T47D (cell line): ENCODE data around the gene RGPD4.
A peak's percentile ranks its signal among the peaks of the same experiment; 100 is the strongest.
"Not testable (repeated sequence)": the region's sequence is repeated elsewhere in the genome, so short reads cannot be mapped to it uniquely, and the experiment has no call there.

Experiments used
- DNase-seq, 2 experiments: peaks; one replicate each; pipeline versions ENCODE4 v3.0.0 to v3.0.0-alpha.2; 2011 to 2012; ENCODE audit warnings: low read depth in 1 of 2, low spot score in 1 of 2
- JUND ChIP-seq: IDR thresholded peaks from 2 replicates; pipeline ENCODE4 v1.6.1; 2012; ENCODE audit warnings: low read depth
- in situ Hi-C: cut with HindIII; loops from 2 replicates; pipeline ENCODE4 v1.10.0; 2016; ENCODE audit warnings: low sequenced_read_pairs, low pct_unique_long_range_greater_than_20kb

The RGPD4 gene

DNA sequence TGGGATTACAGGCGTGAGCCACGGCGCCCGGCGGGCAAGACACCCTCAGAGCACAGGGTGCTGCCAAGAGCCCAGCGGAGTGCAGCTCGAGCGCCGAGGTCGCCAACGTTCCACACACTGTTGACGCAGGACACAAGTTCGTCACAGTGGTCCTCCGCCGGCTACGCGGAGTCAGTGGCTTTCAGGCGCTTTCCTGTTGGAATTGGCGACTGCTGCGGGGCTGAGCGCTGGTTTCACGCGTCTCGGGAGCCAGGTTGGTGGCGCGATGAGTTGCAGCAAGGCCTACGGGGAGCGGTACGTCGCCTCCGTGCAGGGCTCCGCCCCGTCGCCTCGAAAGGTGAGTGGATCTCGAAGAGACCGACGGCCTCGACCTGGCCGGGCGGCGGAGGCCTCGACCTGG, at the start of gene RGPD4:
Gene RGPD4, plus strand, starts transcription at position 144 of the 400 bp plus-strand sequence. Its CDS starts 122 bp downstream, at position 266.
- in situ Hi-C loops, DNase-seq: not testable (repeated sequence)

DNA sequence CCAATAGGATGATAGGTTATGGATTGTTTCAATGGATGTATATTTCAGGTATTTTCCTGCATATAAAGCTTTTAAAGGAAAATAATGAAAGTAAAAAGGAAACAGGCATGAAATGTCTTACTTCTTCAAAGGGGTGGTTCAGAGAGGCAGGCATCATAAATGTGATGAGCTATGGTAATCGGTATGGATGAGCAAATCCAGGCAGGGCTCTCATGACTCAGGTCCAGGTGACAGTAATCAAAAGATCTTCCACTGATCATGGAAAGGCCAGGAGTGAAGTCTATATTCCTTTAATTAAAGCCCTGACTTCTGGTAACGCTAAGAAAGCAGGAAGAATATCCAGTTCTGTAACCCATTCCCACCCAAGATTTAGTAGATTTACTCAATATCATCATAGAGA, 48.7 kb upstream of the RGPD4 start:
- no peak for DNase-seq
- no peak for TF ChIP-seq JUND
- in situ Hi-C loops = no loop called here

DNA sequence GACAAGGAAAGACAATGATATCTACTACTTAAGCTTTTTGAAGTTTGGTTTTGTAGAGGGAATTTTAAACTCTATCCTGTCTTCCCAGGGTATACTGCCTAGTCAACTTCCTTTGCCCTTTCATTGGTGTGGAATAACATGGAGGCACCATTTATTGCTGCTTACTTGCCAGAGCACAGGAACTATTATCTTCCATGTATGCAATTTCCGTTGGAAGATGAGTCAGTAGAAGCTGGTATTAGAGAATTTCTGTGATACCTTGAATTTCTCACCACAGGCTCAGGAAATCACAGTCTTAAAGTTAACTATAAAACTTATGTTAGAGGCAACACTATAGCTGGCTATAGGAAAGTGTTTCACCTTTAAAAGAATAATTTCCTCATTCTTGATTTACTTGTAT, 40.9 kb upstream of the RGPD4 start:
- TF ChIP-seq JUND = no peak
- in situ Hi-C loops = no loop called here
- no peak for DNase-seq

DNA sequence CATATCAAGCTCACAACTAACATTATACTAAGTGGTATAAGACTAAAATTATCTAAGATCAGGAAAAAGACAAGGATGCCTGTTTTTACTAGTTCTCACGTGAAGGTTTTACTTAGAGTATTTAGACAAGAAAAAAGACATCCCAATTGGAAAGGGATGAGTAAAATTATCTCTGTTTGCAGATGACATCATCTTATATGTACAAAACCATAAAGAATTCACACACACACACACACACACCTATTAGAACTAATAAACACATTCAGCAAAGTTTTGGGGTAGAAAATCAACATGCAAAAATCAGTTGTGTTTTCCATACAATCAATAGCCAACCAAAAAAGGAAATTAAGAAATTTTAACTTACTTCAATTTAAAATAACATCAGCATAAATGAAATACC, 35.9 kb upstream of the RGPD4 start:
- TF ChIP-seq JUND = no peak
- in situ Hi-C loops = no loop called here
- no peak for DNase-seq

DNA sequence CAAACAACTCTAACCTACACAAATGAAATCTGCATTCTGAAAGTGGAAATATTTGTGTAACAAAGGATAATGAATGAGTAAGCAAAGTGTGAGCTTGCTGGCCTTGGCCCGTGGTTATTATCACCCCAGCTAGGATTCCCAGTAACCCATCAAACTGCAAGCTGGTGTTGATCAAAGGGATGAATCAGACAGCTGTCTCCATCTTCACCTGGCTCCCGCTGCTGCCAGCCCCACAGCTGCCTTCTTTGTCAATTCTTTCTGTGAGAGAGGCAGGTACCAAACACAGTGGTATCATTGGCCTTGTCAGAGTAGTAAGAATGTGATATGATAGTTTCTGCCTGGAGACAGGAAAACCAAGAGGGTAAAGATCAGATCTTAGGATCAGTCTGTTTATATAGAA, 25.2 kb upstream of the RGPD4 start:
- in situ Hi-C loops = no loop called here
- TF ChIP-seq JUND = no peak
- DNase-seq = no peak

DNA sequence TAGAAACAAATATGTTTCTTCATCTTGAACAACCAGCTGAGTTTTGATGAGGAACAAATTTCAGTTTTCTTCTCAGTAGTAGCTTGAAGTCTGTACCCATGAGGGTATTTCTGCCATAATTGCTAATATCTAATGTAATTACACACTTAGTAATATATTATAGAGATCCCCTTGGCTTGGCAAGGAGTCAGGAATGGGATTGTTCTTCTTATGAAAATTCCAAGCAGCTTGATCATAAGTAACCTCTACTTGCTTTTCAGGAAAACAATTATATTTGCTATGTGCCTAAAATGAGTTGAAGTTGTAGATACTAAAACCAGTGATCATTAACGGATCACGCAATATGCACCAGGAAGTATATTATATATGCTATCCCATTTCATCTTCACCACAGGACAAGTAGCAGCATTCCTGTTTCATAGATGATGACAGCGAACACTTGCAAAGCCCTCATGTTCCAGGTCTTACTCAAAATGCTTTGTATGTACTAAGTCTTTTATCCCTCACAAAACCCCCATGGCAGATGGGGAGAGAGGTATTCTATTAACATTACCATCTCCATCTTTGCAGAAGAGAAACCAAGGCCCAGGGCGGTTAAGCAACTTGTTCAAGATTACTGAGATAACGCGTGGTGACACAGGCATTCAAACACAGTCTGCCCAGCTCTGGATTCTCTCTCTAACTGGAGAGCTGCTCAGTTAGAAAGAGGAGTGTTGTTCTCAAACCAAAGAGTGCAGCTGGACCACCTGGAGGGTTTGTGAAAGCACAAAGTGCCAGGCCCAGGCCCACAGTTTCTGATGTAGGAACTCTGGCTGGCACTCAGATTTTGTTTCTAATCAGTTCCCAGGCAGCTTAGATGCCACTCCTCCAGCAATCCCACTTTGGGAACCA, 21.8 kb upstream of the RGPD4 start:
- peak in 1 of 2 experiments; percentile 30 for DNase-seq
- in situ Hi-C loops = no loop called here
- TF ChIP-seq JUND = no peak

DNA sequence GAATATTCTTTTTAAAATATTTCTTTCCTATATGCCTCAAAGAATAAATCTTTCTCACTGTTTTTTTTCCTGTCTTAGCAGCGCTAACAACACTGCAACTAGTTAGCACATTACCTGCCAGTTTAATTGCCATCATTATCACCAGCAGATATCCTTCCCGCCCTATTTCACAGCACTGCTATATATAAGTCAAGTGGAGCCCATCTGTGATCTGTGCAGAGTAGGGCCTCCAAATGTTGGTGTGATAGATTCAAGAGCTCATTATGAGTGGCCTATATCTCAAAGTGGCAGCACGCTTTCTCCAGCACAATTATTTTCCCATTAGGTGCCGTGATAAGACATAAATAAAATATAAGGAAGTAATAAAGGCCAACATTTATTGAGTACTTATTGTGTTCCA, 19.8 kb upstream of the RGPD4 start:
- no peak for TF ChIP-seq JUND
- no peak for DNase-seq
- in situ Hi-C loops = no loop called here

DNA sequence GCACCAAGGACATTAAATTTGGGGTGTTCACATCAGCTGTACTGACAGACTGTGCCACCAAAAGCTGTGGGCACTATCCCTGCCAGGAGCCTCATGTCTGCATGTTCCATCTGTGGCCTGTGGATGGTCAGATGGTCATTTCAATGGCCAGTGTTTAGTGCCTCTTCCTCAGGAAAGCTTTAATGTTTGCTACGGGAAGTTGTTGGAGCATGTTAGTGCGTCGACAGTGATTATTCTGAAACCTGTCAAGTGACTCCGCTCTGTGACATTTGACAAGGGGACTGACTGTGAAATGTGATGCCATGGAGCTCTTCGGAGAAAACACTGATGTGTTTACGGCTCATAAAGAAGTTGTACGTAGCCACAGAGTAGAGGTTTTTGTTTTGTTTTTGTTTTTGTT, 18.7 kb upstream of the RGPD4 start:
- no peak for DNase-seq
- in situ Hi-C loops = no loop called here
- TF ChIP-seq JUND = no peak

DNA sequence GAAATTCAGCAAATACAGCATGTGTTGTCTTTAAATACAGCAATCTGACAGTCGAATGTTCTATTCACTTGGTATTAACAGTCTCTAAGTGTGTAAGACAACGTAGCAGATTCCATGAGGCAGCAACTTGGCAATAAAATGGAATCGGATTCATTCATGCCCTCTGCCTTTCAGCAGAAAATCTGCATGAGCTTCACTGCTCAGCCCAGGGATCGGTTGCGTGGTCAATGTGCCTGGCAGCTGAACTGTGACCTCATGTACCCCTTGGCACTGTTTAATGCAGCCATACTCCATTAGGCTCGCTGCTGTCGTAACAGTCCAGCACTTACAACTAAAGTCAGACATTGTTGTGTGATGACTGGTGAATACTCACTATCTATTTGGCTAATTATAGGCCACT, 17.7 kb upstream of the RGPD4 start:
- TF ChIP-seq JUND = no peak
- DNase-seq = peak in 1 of 2 experiments; percentile 7
- in situ Hi-C loops = no loop called here

DNA sequence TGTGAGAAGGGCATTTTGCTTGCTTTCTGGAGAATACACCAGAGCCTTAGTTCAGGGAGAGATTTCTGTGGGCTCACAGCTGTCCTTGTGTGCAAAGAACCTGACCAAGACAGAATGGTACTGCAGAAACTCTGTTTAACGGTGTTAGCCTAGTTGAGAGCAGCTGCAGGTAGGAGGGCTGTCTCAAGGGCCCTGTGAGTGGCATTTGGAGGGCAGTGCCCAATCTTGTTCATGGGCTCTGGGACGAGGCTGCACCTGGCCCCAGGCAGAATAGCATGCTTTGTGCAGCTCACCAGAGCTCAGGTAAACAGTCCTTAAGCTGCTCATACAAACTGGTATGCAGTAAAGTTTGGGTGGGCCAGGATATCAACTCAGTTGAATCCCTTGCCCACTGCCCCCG, 16.9 kb upstream of the RGPD4 start:
- DNase-seq = peak in 1 of 2 experiments; percentile 10
- no peak for TF ChIP-seq JUND
- in situ Hi-C loops = no loop called here

DNA sequence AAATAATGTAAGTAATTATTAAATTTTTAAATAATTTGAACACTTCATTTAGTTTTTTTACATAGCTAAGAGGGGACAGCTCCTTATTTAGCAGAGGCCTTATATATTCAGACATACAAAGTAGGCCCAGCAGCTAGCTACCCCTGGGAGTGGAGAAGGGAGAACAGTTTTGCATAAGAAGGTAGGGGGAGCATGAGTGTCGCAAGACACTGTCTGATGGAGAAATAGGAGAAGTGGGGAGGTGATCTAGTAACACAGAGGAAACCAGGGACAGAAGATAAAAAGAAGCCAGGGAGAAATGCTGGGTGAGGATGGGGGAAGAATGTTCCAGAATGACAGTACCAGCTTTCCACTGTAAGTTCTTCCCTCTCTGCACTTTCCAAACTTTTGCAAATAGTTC, 16.0 kb upstream of the RGPD4 start:
- no peak for DNase-seq
- TF ChIP-seq JUND = no peak
- in situ Hi-C loops = no loop called here

DNA sequence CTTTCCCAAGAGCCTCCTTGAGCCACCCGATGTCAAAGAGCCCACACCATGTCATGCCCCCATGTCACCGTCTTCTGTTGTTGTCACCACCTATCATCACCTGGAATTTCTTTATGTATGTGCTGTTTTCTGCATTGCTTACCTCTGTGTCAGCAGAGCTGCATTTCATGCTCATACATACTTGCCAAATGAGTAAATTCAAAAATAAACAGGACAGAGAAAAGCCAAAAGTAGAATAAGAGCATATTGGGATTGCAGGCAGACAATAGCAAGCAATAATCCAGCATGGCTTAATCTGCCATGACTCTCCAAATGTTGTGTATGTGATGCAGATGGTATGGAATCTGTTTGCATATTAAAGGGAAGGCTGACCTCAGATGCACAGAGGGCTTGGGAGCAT, 15.3 kb upstream of the RGPD4 start:
- DNase-seq = no peak
- in situ Hi-C loops = no loop called here
- TF ChIP-seq JUND = no peak

DNA sequence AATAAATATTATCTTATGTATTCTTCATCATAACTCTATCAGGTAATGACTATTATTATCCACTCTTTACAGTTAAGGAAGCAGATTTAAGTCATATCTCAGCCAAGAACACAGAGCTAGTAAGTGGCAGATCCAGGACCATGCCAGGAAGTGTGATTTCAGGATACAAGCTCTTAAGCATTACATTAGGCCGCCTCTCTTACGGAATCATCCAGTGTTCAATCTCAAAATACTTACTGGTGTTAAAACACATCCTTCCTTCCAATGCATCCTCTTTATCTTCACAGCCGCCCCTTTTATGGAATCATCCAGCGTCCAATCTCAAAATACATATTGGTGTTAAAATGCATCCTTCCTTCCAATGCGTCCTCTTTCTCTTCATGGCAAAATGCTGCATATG, 14.7 kb upstream of the RGPD4 start:
- no peak for TF ChIP-seq JUND
- no peak for DNase-seq
- in situ Hi-C loops = no loop called here

DNA sequence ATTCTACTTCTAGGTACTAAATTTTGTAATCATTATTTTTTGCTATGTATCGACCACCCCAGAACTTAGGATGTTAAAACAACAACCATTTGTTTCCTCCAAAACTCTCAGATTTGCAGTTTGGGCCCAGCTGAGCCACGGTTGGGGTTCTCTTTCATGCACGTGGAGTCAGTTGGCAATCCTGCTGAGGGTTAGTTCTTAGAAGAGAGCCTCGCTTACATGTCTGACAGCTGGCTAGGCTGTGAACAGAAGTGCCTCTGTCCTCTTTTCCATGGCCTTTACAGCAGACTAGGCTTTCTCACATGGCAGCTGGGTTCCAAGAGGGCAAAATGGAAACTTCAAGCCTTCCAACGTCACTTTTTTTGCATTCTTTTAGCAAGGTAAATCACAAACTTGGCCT, 9.3 kb upstream of the RGPD4 start:
- TF ChIP-seq JUND = no peak
- no peak for DNase-seq
- in situ Hi-C loops = no loop called here
